GM21737 (cell line): ENCODE results near the gene KIF26B.
"Not testable (repeated sequence)": the region's sequence is repeated elsewhere in the genome, so short reads cannot be mapped to it uniquely, and the experiment has no call there.

Experiments used
- ATAC-seq: cut with Tn5 transposase; IDR thresholded peaks from one replicate; pipeline ENCODE4 v1.9.1; 2021; ENCODE audit warnings: mild to moderate bottlenecking, moderate library complexity; ENCODE audit not compliant: unreplicated experiment

Gene KIF26B

GRCh38 chr1:245687636-245688535, 533.1 kb downstream of the KIF26B start:
- no peak for ATAC-seq

- no peak for ATAC-seq
Measured at GRCh38 chr1:245688536-245689453, 534.0 kb downstream of the KIF26B start.

- no peak for ATAC-seq
Measured at GRCh38 chr1:245690156-245690690, 535.4 kb downstream of the KIF26B start.

- ATAC-seq: no peak
Measured at GRCh38 chr1:245690946-245691541, 536.3 kb downstream of the KIF26B start.

GRCh38 chr1:245691897-245692296, 537.1 kb downstream of the KIF26B start:
- ATAC-seq: no peak

GRCh38 chr1:245692318-245692717, 537.5 kb downstream of the KIF26B start:
- no peak for ATAC-seq

GRCh38 chr1:245693116-245693793, 538.5 kb downstream of the KIF26B start:
- no peak for ATAC-seq

GRCh38 chr1:245693941-245694752, 539.4 kb downstream of the KIF26B start:
- ATAC-seq: no peak

- ATAC-seq: no peak
Measured at GRCh38 chr1:245694753-245695195, 540.0 kb downstream of the KIF26B start.

- ATAC-seq: no peak
Measured at GRCh38 chr1:245695211-245695610, 540.4 kb downstream of the KIF26B start.

- not testable (repeated sequence) for ATAC-seq
Measured at GRCh38 chr1:245695701-245696100, 540.9 kb downstream of the KIF26B start.

GRCh38 chr1:245698116-245698515, 543.3 kb downstream of the KIF26B start:
- no peak for ATAC-seq

GRCh38 chr1:245698860-245699259, 544.1 kb downstream of the KIF26B start:
- no peak for ATAC-seq

GRCh38 chr1:245700631-245701030, 545.8 kb downstream of the KIF26B start:
- ATAC-seq: no peak

GRCh38 chr1:245701631-245702030, 546.8 kb downstream of the KIF26B start:
- ATAC-seq: no peak

GRCh38 chr1:245702346-245702745, 547.6 kb downstream of the KIF26B start:
- ATAC-seq: no peak

- no peak for ATAC-seq
Measured at GRCh38 chr1:245704341-245704740, 549.6 kb downstream of the KIF26B start.

- no peak for ATAC-seq
Measured at GRCh38 chr1:245704765-245705164, 550.0 kb downstream of the KIF26B start.

- no peak for ATAC-seq
Measured at GRCh38 chr1:245707941-245708340, 553.2 kb downstream of the KIF26B start.
